Smooth muscle cell (in vitro differentiated cells): ENCODE measurements around the gene OCA2. TPM values are rescaled to one million over a fixed set of nuclear protein-coding genes. Genes with fewer than 3 reads are reported as not detected.

Experiments
- DNase-seq: peaks from one replicate; lab custom pipeline; 2025; ENCODE audit not compliant: unreplicated experiment; lab: John Stamatoyannopoulos, UW
- H2AFZ ChIP-seq: fragments of 200-600 bp; sonication (generic); 2 replicates; pipeline ENCODE4 v1.6.0; 2016; ENCODE audit warnings: antibody characterized with exemption, low read depth, mild to moderate bottlenecking
- H3F3A ChIP-seq: fragments of 200-600 bp; sonication (generic); 2 replicates; pipeline ENCODE4 v1.6.0; 2017; ENCODE audit warnings: antibody characterized with exemption, low read depth
- H3K27ac ChIP-seq: fragments of 200-600 bp; sonication (generic); 2 replicates; pipeline ENCODE4 v1.5.1; 2016; ENCODE audit warnings: low read depth, mild to moderate bottlenecking
- H3K27me3 ChIP-seq: fragments of 200-600 bp; sonication (generic); 2 replicates; pipeline ENCODE4 v1.6.1; 2016; ENCODE audit warnings: low read depth, mild to moderate bottlenecking
- H3K36me3 ChIP-seq: fragments of 200-600 bp; sonication (generic); 2 replicates; pipeline ENCODE4 v1.5.1; 2016; ENCODE audit warnings: low read depth
- H3K4me1 ChIP-seq: fragments of 200-600 bp; sonication (generic); 2 replicates; pipeline ENCODE4 v1.5.1; 2016; ENCODE audit warnings: low read depth
- H3K4me2 ChIP-seq: fragments of 200-600 bp; sonication (generic); 2 replicates; pipeline ENCODE4 v1.6.0; 2016; ENCODE audit warnings: mild to moderate bottlenecking
- H3K4me3 ChIP-seq: fragments of 200-600 bp; sonication (generic); 2 replicates; pipeline ENCODE4 v1.5.1; 2016; ENCODE audit warnings: mild to moderate bottlenecking
- H3K79me2 ChIP-seq: fragments of 200-600 bp; sonication (generic); 2 replicates; pipeline ENCODE4 v1.6.0; 2016; ENCODE audit warnings: low read depth, mild to moderate bottlenecking
- H3K9ac ChIP-seq: fragments of 200-600 bp; sonication (generic); 2 replicates; pipeline ENCODE4 v1.6.0; 2016; ENCODE audit warnings: low read depth
- H3K9me3 ChIP-seq: fragments of 200-600 bp; sonication (generic); replicated peaks from 2 replicates; pipeline ENCODE4 v1.5.1; 2016; ENCODE audit warnings: low read depth
- H4K20me1 ChIP-seq: fragments of 200-600 bp; sonication (generic); 2 replicates; pipeline ENCODE4 v1.6.0; 2016; ENCODE audit warnings: low read depth
- WGBS: methylation state at CpG from one replicate; pipeline ENCODE4 v1.1.7; 2016; ENCODE audit warnings: low lambda C conversion rate; 5-methylcytosine and 5-hydroxymethylcytosine counted together
- polyA plus RNA-seq: library from polyadenylated mRNA; unstranded; fragments of >200 nt; fragmentation: Nextera tagmentation; extraction: Ambion mirVana; gene quantifications from 2 replicates; pipeline ENCODE4 v1.2.1, GENCODE V29; 2016
- total RNA-seq: library from RNA; depleted of rRNA; stranded (reverse); fragments of >200 nt; gene quantifications from 2 replicates; pipeline ENCODE4 v1.2.3, GENCODE V29; 2014
- TF ChIP-seq, protein P1 (sequence below): fragments of 200-600 bp; sonication (generic); IDR thresholded peaks from 2 replicates; pipeline ENCODE4 v1.5.1; 2017; ENCODE audit warnings: borderline replicate concordance, mild to moderate bottlenecking, antibody characterized with exemption; ENCODE audit not compliant: insufficient read depth, poor library complexity, severe bottlenecking

OCA2 gene
- total and polyA plus RNA-seq, 2 experiments from 2014 or later = 0.16 TPM; not detected in 1

DNA sequence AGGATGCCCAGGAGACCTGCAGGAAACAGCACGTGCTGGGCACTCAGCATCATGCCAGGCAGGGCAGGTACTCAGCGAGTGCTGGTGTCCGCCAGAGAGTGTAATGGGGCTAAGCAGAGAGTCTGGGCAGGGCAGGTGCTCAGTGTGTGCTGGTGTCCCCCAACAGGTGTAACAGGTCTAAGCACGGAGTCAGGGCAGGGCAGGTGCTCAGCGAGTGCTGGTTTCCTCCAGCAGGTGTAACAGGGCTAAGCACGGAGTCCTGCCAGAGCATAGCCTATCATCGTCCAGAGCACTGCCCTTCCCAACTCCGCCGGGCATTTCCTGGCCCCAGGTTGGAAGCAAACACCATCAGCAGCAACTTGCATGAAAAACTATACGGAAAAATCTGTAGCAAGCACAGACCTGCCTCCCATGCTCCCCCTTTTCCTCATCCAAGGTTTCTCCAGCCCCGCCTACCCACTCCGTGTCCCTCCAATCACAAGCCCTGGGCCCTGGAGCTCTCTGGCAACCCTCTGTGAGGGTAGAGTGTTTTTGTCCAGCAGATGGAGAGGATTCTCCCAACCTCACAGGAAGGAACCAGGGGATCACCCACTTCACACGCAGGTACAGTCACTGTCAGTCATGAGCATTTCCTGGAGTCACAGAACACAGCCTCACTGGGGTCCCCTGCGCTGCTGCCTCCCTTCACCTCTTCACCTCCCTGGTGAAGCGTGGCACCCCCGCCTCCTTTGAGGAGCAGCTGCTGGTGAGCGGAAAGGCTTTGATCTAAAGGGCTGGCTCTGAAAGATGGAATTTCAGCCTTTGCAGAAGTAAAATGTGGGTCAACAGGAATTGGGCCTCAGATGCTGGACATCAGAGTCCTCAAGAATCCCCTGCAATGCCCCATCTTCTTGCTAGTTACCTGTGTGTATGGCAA is 302.5 kb downstream of the OCA2 start:
- peaks cover 7% of the 10 kb centered on the region for H3K4me1 ChIP-seq
- no peak overlapping the region for H3K4me2 ChIP-seq
- DNase-seq = no peak
- TF ChIP-seq, protein P1, sequence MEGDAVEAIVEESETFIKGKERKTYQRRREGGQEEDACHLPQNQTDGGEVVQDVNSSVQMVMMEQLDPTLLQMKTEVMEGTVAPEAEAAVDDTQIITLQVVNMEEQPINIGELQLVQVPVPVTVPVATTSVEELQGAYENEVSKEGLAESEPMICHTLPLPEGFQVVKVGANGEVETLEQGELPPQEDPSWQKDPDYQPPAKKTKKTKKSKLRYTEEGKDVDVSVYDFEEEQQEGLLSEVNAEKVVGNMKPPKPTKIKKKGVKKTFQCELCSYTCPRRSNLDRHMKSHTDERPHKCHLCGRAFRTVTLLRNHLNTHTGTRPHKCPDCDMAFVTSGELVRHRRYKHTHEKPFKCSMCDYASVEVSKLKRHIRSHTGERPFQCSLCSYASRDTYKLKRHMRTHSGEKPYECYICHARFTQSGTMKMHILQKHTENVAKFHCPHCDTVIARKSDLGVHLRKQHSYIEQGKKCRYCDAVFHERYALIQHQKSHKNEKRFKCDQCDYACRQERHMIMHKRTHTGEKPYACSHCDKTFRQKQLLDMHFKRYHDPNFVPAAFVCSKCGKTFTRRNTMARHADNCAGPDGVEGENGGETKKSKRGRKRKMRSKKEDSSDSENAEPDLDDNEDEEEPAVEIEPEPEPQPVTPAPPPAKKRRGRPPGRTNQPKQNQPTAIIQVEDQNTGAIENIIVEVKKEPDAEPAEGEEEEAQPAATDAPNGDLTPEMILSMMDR = no peak
- no peak overlapping the region for H3K27ac ChIP-seq
- H3K27me3 ChIP-seq = no peaks in the 10 kb centered on the region
- 85% methylated on average over 17 of the region's 17 CpGs for WGBS
- H3K36me3 ChIP-seq = no peaks in the 10 kb centered on the region
- H3K4me3 ChIP-seq = no peak overlapping the region
- no peaks in the 10 kb centered on the region for H4K20me1 ChIP-seq
- no peaks in the 10 kb centered on the region for H3F3A ChIP-seq
- no peak overlapping the region for H3K9ac ChIP-seq
- H3K9me3 ChIP-seq = no peaks in the 10 kb centered on the region
- no peak overlapping the region for H2AFZ ChIP-seq
- no peaks in the 10 kb centered on the region for H3K79me2 ChIP-seq

DNA sequence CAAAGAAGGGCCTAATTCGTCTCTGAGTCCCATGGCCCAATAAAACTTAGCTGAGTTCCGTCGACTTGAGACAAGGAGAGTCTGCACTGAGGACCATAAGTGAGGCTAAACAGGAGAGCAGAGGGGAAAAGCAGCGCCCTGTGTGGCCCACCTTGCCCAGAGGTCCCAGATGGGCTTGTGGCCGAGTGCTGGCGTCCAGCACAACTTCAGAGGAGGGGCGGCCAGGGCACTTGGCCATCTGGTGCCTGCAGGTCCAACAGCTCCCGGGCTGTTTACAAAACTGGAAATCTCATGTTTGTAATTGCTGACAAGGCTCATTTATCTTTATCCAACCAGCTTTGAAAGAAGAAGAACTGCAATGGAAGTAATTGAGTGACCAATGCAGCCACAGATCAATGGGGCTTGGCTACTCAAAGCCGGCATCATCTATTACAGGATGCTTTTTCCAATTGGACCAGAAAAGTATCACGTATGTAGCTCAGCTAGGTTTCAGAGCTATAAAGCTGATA is 306.3 kb downstream of the OCA2 start:
- Histone ChIP-seq H4K20me1 (no peaks in the 10 kb centered on the region), H3K27ac (no peak overlapping the region), H2AFZ (no peak overlapping the region), H3K27me3 (no peaks in the 10 kb centered on the region), H3K4me1 (no peaks in the 10 kb centered on the region), H3K4me2 (no peak overlapping the region), H3K36me3 (no peaks in the 10 kb centered on the region), H3K4me3 (no peak overlapping the region), H3K79me2 (no peaks in the 10 kb centered on the region), H3F3A (no peaks in the 10 kb centered on the region), H3K9me3 (no peaks in the 10 kb centered on the region), H3K9ac (no peak overlapping the region)
- TF ChIP-seq, protein P1 = no peak
- WGBS = 85% methylated on average over 10 of the region's 10 CpGs
- no peak for DNase-seq

DNA sequence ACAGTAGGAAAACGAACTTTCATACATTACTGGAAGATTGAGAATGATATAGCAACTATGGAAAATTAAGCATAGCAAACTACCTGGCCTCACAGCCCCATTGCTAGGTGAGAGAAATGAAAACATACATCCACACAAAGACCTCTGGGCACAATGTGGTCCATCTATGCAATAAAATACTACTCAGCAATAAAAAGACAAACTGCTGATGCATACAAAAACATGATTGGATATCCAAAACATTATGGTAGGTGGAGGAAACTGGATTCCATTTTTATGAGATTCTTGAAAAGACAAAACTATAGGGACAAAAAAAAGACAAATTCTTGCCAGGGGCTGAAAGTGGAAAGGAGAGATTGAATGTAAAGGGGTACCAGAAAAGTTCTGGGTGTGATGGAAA is 308.8 kb downstream of the OCA2 start:
- H3K4me1 ChIP-seq = no peaks in the 10 kb centered on the region
- no peaks in the 10 kb centered on the region for H4K20me1 ChIP-seq
- H2AFZ ChIP-seq = no peak overlapping the region
- H3F3A ChIP-seq = no peaks in the 10 kb centered on the region
- no peak overlapping the region for H3K4me3 ChIP-seq
- no peaks in the 10 kb centered on the region for H3K36me3 ChIP-seq
- 64% methylated on average over 1 of the region's 1 CpG for WGBS
- H3K9ac ChIP-seq = no peak overlapping the region
- TF ChIP-seq, protein P1 = no peak
- no peaks in the 10 kb centered on the region for H3K27me3 ChIP-seq
- no peak overlapping the region for H3K4me2 ChIP-seq
- H3K79me2 ChIP-seq = no peaks in the 10 kb centered on the region
- DNase-seq = no peak
- no peak overlapping the region for H3K27ac ChIP-seq
- no peaks in the 10 kb centered on the region for H3K9me3 ChIP-seq
